ES-I3 (cell line): ENCODE results near the gene CCDC51.

Experiments used
- H3K36me3 ChIP-seq: 2 replicates; pipeline ENCODE4 v1.6.1; 2013; ENCODE audit warnings: mild to moderate bottlenecking, low read length, control low read depth, moderate library complexity; ENCODE audit not compliant: insufficient read depth
- H3K4me1 ChIP-seq: 2 replicates; pipeline ENCODE4 v1.6.1; 2013; ENCODE audit warnings: mild to moderate bottlenecking, control low read depth, low read length; ENCODE audit not compliant: insufficient read depth
- H3K9ac ChIP-seq: 2 replicates; pipeline ENCODE4 v1.6.1; 2013; ENCODE audit warnings: low read depth, mild to moderate bottlenecking, low read length, moderate library complexity
- H3K9me3 ChIP-seq: 2 replicates; pipeline ENCODE4 v1.6.1; 2013; ENCODE audit warnings: mild to moderate bottlenecking, low read length, moderate library complexity; ENCODE audit not compliant: control insufficient read depth, insufficient read depth

The CCDC51 gene

DNA sequence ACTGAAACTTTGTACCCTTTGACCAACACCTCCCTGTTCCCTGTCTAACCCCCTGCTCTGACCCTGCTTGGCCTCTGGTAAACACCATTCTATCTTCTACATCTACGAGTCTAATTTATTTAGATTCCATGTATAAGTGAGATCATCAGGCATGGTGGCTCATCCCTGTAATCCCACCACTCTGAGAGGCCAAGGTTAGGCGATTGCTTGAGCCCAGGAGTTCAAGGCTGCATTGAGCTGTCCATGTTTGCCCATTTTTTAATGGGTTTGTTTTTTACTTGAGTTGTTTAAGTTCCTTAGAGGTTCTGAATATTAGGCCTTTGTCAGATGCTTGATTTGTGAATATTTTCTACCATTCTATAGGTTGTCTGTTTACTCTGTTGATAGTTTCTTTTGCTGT lies 51.0 kb downstream of the CCDC51 start:
- Histone ChIP-seq H3K9ac (no peak overlapping the region), H3K9me3 (no peaks in the 10 kb centered on the region), H3K36me3 (no peaks in the 10 kb centered on the region), H3K4me1 (no peaks in the 10 kb centered on the region)

DNA sequence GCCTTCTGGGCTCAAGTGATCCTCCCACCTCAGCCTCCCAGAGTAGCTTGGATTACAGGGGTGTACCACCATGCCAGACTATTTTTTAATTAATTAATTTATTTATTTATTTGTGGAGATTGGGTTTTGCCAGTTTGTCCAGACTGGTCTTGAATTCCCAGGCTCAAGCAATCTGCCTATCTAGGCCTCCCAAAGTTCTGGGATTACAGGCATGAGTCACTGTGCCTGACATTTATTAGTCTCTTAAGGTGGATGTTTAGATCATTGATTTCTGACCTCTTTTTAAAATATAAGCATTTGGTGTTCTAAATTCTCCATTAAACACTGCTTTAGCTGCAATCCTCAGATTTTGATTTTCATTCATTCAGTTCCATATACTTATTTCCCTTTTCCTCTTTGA lies 52.3 kb downstream of the CCDC51 start:
- no peaks in the 10 kb centered on the region for H3K9me3 ChIP-seq
- no peaks in the 10 kb centered on the region for H3K36me3 ChIP-seq
- no peaks in the 10 kb centered on the region for H3K4me1 ChIP-seq
- no peak overlapping the region for H3K9ac ChIP-seq
